ENCODE measurements around the gene TRIM56.

DNA sequence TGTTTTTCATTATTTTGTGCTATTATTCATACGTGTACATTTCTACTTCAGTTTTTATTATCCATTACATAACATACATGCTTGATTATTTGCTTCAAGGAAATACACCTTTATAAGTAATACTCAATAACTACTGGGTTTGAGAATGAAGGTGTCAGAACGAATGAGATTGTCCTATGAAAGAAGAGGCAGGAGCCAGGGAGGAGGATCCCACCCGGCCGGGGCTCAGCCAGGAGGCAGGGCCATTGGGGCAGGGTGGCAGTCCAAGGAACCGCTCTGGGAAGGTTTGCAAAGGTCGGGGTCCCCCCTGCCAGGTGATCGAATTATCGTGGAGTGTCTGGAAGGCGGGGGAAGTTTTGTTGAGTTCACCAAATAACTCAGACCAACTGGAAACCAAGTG lies 9.1 kb downstream of the TRIM56 start:
- no peak for TF ChIP-seq POLR2AphosphoS5 (IDR thresholded peaks at IDR 0.05; ENCODE audit: borderline replicate concordance, low read depth, low read length)
- TF ChIP-seq EZH2 (IDR thresholded peaks at IDR 0.05), result no peak
- no peak for TF ChIP-seq FOXP2 (optimal IDR thresholded peaks at IDR 0.05; ENCODE audit: control extremely low read depth, extremely low read length, insufficient read depth)
